Keratinocyte (primary cell): ENCODE results near the gene IGBP1.

Experiments
- CTCF ChIP-seq, 3 experiments: IDR thresholded peaks in 1 of 3; conservative IDR thresholded peaks in 1 of 3; optimal IDR thresholded peaks in 1 of 3; 2 replicates in 2 of 3; 3 replicates in 1 of 3; pipeline versions ENCODE3 to v1.5.1; 2011; ENCODE audit warnings: low read length in 3 of 3, mild to moderate bottlenecking in 3 of 3, moderate library complexity in 2 of 3, control low read depth in 1 of 3, inconsistent platforms in 1 of 3; ENCODE audit not compliant: insufficient read depth in 2 of 3; ENCODE audit errors: extremely low read depth in 1 of 3
- EZH2 ChIP-seq: IDR thresholded peaks from one replicate; pipeline ENCODE4 v1.6.1; 2012; ENCODE audit warnings: inconsistent platforms, mild to moderate bottlenecking, low read length, moderate library complexity

GRCh38 chrX:70141373-70141772, 8.1 kb downstream of the IGBP1 start:
- TF ChIP-seq CTCF (optimal IDR thresholded peaks at IDR 0.05 in 1 of 3, IDR thresholded peaks at IDR 0.05 in 1 of 3, conservative IDR thresholded peaks at IDR 0.05 in 1 of 3; ENCODE audit: extremely low read depth in 1 of 3, insufficient read depth in 2 of 3, low read length in 3 of 3) (no peak), EZH2 (no peak)
